ENCODE results near the gene LRRC4C. TPM values are rescaled to one million over a fixed set of nuclear protein-coding genes. Genes with fewer than 3 reads are reported as not detected.

LRRC4C gene
- total RNA-seq, 1 experiment from 2014 or later, result 0.13 TPM

GRCh38 chr11:41323446-41323845 lies 136.0 kb downstream of the LRRC4C start:
- H3K4me3 Mint-ChIP-seq, result no peak overlapping the region

More at GRCh38 chr11:41323446-41323845, 136.0 kb downstream of the LRRC4C start:
- Histone ChIP-seq H2BK15ac (ENCODE audit: low read depth, low read length) (no peak overlapping the region), H3K79me1 (ENCODE audit: insufficient read depth, low read depth, low read length, poor library complexity, severe bottlenecking) (no peaks in the 10 kb centered on the region), H2AK5ac (ENCODE audit: insufficient read length, low read length) (no peak overlapping the region), H3K4ac (ENCODE audit: low read depth, low read length) (no peak overlapping the region), H3K79me2 (ENCODE audit: insufficient read depth, low read length) (no peaks in the 10 kb centered on the region), H3T11ph (ENCODE audit: low read length) (no peak overlapping the region), H3K9ac (ENCODE audit: extremely low read depth, insufficient read length, low read length) (no peak overlapping the region), H2BK20ac (ENCODE audit: low read depth, low read length, poor library complexity, severe bottlenecking) (no peak overlapping the region), H3K9me3 (ENCODE audit: control insufficient read depth, low read depth, low read length) (no peaks in the 10 kb centered on the region), H3K27me3 (ENCODE audit: insufficient read depth, low read length) (no peaks in the 10 kb centered on the region), H3K56ac (ENCODE audit: insufficient read length, low read depth, low read length) (no peak overlapping the region), H3K4me1 (ENCODE audit: insufficient read depth, low read length) (no peaks in the 10 kb centered on the region), H2BK120ac (ENCODE audit: low read depth, low read length, poor library complexity, severe bottlenecking) (no peak overlapping the region), H4K5ac (ENCODE audit: insufficient read length, low read depth, low read length) (no peak overlapping the region), H2BK12ac (ENCODE audit: insufficient read length, low read depth, low read length) (no peak overlapping the region), H3K18ac (ENCODE audit: insufficient read length, low read depth, low read length) (no peak overlapping the region), H4K91ac (ENCODE audit: insufficient read length, low read depth, low read length) (no peak overlapping the region), H3K27ac (ENCODE audit: insufficient read length, low read depth, low read length) (no peak overlapping the region), H4K8ac (replicated peaks; ENCODE audit: insufficient read length, low read depth, low read length) (no peak overlapping the region), H2BK5ac (ENCODE audit: insufficient read length, low read length) (no peak overlapping the region), H4K20me1 (ENCODE audit: control insufficient read depth, insufficient read depth, insufficient read length) (no peaks in the 10 kb centered on the region), H3K23ac (ENCODE audit: insufficient read length, low read depth, low read length) (no peak overlapping the region), H2AFZ (ENCODE audit: low read length) (no peak overlapping the region), H3K14ac (ENCODE audit: insufficient read depth, low read length) (no peak overlapping the region), H3K4me2 (ENCODE audit: insufficient read depth, insufficient read length, low read length) (no peak overlapping the region), H3K23me2 (ENCODE audit: insufficient read length, low read depth, low read length, poor library complexity, severe bottlenecking) (no peaks in the 10 kb centered on the region)
- no peaks in the 10 kb centered on the region for H3K4me1 Mint-ChIP-seq
- no peak for DNase-seq
- H3K27ac Mint-ChIP-seq, result no peak overlapping the region
- no peaks in the 10 kb centered on the region for H3K9me3 Mint-ChIP-seq
- H3K27me3 Mint-ChIP-seq (ENCODE audit: low read depth), result no peaks in the 10 kb centered on the region
- TF ChIP-seq CTCF (conservative IDR thresholded peaks at IDR 0.05), result no peak
- no CpG with 5 or more reads among the region's 3 CpGs for WGBS (ENCODE audit: extremely low coverage, insufficient read length, low lambda C conversion rate)
- no peaks in the 10 kb centered on the region for H3K36me3 Mint-ChIP-seq (ENCODE audit: insufficient read depth in 1 of 3, low read depth in 3 of 3)

Data from H9 (cell line).